Kidney epithelial cell (primary cell): Measurements from ENCODE around the gene CMSS1. TPM values are rescaled to one million over a fixed set of nuclear protein-coding genes. Genes with fewer than 3 reads are reported as not detected.

Experiments used
- DNase-seq: peaks from one replicate; pipeline ENCODE4 v3.0.0-alpha.2; 2010; ENCODE audit warnings: low read depth
- H3K27me3 ChIP-seq: 2 replicates; pipeline ENCODE4 v1.6.0; 2011; ENCODE audit warnings: low read length; ENCODE audit not compliant: control insufficient read depth, insufficient read depth
- H3K36me3 ChIP-seq: 2 replicates; pipeline ENCODE4 v1.5.1; 2011; ENCODE audit warnings: low read length; ENCODE audit not compliant: control insufficient read depth, insufficient read depth
- H3K4me3 ChIP-seq: 2 replicates; pipeline ENCODE4 v1.5.1; 2011; ENCODE audit warnings: low read depth, mild to moderate bottlenecking, control low read depth, low read length
- total RNA-seq: library from RNA; depleted of rRNA; stranded (reverse); fragments of >200 nt; gene quantifications from 2 replicates; pipeline ENCODE4 v1.2.3, GENCODE V29; 2015
- TF ChIP-seq, protein P1 (sequence below): IDR thresholded peaks from 2 replicates; pipeline ENCODE4 v1.5.1; 2011; ENCODE audit warnings: mild to moderate bottlenecking, moderate library complexity, low read length, control low read depth, inconsistent platforms; ENCODE audit not compliant: insufficient read depth, poor library complexity, severe bottlenecking

CMSS1 gene
- total RNA-seq, 1 donor from 2014 or later, result 36.9 TPM

DNA sequence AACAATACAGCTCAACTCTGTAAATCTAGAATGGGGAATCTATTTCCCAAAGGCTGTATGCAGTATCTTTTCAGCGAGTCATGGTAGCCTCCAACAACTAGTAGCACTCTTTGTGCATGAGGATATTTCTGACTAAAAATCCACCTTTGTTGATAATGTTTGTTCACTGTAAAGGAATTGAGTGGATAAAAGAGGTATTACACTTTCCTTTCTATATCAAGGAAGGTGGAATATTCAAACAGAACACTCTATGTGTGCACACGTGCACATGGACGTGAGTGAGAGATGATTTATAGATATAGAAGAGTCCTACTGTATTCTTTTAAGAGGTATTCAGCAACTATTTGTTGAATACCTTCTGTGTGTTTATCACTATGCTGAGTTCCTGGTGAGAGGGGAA, 68.2 kb downstream of the CMSS1 start:
- DNase-seq, result no peak
- H3K27me3 ChIP-seq, result no peaks in the 10 kb centered on the region
- no peak overlapping the region for H3K4me3 ChIP-seq
- TF ChIP-seq, protein P1, sequence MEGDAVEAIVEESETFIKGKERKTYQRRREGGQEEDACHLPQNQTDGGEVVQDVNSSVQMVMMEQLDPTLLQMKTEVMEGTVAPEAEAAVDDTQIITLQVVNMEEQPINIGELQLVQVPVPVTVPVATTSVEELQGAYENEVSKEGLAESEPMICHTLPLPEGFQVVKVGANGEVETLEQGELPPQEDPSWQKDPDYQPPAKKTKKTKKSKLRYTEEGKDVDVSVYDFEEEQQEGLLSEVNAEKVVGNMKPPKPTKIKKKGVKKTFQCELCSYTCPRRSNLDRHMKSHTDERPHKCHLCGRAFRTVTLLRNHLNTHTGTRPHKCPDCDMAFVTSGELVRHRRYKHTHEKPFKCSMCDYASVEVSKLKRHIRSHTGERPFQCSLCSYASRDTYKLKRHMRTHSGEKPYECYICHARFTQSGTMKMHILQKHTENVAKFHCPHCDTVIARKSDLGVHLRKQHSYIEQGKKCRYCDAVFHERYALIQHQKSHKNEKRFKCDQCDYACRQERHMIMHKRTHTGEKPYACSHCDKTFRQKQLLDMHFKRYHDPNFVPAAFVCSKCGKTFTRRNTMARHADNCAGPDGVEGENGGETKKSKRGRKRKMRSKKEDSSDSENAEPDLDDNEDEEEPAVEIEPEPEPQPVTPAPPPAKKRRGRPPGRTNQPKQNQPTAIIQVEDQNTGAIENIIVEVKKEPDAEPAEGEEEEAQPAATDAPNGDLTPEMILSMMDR, result no peak
- H3K36me3 ChIP-seq, result no peaks in the 10 kb centered on the region

- Histone ChIP-seq H3K4me3 (no peak overlapping the region), H3K36me3 (no peaks in the 10 kb centered on the region), H3K27me3 (no peaks in the 10 kb centered on the region)
- TF ChIP-seq, protein P1, result no peak
- no peak for DNase-seq
Measured at GRCh38 chr3:99891610-99892285, 74.1 kb downstream of the CMSS1 start.

DNA sequence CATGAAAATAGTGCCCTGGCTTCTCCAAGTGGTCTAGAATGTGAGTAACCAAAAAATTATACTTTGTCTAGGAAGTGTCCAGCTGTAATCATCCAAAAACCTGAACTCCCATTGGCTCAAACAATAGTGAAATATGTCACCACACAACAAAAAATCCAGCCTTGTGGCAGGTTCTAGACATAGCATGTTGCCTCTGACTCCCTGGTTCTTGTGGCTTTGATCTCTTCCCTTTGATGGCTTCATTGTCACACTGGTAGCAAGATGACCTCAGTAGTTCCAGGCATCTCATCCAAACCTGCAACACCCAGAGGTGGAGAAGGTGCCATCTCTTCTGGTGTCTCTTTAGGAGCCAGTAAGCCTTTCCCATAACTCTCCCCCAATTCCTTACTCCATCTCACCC, 74.7 kb downstream of the CMSS1 start:
- Histone ChIP-seq H3K27me3 (no peaks in the 10 kb centered on the region), H3K4me3 (no peak overlapping the region), H3K36me3 (no peaks in the 10 kb centered on the region)
- no peak for DNase-seq
- TF ChIP-seq, protein P1, result no peak

- Histone ChIP-seq H3K36me3 (no peaks in the 10 kb centered on the region), H3K4me3 (no peak overlapping the region), H3K27me3 (no peaks in the 10 kb centered on the region)
- TF ChIP-seq, protein P1, result no peak
- DNase-seq, result no peak
Measured at GRCh38 chr3:99895131-99895696, 77.6 kb downstream of the CMSS1 start.

DNA sequence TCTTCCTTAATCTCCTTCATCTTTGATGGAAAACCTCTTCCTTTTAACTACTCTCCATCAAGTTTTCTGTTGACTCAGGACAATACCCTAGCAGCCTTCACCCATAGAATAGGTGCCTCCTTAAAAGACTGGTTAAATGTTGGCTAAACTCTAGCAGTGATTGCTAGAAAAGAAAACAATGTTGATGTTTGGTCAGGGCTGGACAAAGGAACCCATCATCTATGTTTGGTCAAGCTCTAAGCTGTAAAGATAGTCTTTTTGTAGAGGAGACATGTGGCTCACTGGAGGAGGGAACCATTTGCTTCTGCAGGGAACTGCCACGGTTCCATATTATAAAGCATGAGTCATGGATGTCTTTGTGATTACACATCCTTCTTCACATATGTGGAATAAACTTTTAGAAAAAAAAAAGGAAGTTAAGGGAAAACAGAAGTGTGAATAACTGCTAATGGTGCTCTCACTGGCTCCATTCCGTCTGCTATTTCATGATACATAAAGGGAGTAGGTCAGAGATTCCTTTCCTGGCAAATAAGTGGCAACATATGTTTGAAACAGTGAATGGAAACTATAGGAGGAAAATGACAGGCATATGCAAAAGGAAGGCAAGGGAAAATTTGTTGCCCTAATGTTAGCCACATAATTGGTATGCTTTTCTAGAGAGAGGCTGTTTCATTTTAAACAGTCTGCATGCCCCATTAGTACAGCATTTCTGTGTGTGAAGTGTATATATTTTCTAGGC, 78.2 kb downstream of the CMSS1 start:
- DNase-seq, result peak; percentile 70

More for the DNA sequence above, 78.2 kb downstream of the CMSS1 start:
- TF ChIP-seq, protein P1, result no peak
- Histone ChIP-seq H3K36me3 (no peaks in the 10 kb centered on the region), H3K4me3 (no peak overlapping the region), H3K27me3 (no peaks in the 10 kb centered on the region)
